HG03280 (cell line): ENCODE measurements around the gene SOHLH1.
"Not testable (repeated sequence)": the region's sequence is repeated elsewhere in the genome, so short reads cannot be mapped to it uniquely, and the experiment has no call there.

Experiments used
- ATAC-seq: cut with Tn5 transposase; IDR thresholded peaks from one replicate; pipeline ENCODE4 v1.9.1; 2021; ENCODE audit warnings: mild to moderate bottlenecking, moderate library complexity; ENCODE audit not compliant: unreplicated experiment

SOHLH1 gene

DNA sequence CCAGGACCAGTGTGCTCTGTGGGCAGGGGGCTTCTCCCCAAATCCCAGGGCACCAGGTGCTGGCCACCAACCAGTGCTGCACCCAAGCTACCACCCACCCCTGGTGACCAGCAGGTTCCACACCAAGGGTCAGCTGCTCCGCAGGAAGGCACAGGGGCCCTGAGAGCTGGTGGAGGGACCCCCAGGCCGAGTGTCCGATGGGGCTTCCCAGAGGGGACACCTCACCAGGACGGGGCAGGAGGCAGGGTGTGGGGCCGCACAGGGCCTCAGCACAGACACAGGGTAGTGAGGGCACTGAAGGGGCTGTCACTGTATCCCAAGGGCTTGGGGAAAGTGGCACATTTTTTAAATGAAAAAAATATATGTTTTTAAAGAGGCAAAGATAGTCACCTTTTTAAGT lies 18.1 kb downstream of the SOHLH1 start:
- no peak for ATAC-seq

- ATAC-seq = no peak
Observed at GRCh38 chr9:135680056-135680455, 19.2 kb downstream of the SOHLH1 start.

DNA sequence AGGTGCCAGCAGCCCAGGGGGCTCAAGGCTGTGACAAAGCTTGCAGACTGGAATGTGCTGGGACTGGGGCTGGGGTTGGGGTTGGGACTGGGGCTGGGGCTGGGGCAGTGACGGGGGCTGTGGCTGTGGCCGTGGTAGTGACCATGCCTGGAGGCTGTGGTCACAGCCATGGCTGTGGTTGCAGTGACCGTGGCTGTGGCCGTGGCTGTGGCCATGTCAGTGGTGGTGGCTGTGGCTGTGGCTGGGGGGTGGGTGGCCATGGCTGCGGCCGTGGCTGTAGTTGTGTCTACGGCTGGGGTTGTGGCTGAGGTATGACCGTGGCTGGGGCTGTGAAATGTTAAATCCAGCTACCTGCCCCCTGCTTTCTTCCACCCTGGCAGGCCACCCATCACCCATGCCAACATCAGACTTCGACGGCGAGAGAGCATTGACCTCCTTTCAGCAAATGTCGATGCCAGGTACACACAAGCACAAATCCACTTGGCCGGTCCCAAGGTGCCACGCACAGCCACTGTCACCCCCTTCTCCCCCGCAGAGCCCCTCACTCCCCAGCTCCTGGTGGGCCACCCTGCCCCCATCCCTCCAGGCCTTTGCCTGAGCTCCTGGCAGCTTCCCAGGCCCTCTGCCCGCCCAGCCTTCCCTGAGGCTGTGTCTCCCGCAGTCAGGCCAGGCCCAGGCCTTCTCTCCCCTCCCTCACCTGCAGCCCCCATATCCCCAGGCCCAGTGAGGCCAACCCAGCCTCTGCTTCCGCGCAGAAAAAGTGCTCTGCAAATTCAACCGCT lies 20.9 kb downstream of the SOHLH1 start:
- ATAC-seq = no peak

DNA sequence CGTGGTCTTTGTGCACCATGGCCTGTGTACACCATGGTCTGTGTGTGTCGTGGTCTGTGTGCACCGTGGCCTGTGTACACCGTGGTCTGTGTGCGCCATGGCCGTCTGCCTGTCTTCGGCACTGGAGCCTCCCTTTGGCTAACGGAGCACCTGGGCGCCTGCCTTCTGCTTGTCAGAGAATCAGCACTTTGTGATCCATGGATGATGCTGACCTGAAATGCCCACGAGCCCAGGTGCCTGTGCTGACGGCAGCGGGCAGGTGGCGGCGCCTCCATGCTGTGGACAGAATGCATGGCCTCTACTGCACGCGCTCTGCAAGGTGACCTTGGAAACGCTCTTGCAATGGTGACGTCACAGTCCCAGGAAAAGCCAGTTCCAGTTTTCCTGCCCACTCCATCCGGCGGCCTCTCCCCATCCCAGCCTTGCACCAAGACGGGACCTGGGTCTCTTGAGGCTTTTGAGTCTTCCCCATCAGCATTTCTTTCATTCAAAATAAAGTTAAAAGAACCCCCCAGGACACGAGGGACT lies 21.6 kb downstream of the SOHLH1 start:
- ATAC-seq = no peak

- ATAC-seq = no peak
Observed at GRCh38 chr9:135676891-135677290, 22.4 kb downstream of the SOHLH1 start.

- no peak for ATAC-seq
Observed at GRCh38 chr9:135674977-135675376, 24.3 kb downstream of the SOHLH1 start.

- ATAC-seq = no peak
Observed at GRCh38 chr9:135673941-135674340, 25.3 kb downstream of the SOHLH1 start.

DNA sequence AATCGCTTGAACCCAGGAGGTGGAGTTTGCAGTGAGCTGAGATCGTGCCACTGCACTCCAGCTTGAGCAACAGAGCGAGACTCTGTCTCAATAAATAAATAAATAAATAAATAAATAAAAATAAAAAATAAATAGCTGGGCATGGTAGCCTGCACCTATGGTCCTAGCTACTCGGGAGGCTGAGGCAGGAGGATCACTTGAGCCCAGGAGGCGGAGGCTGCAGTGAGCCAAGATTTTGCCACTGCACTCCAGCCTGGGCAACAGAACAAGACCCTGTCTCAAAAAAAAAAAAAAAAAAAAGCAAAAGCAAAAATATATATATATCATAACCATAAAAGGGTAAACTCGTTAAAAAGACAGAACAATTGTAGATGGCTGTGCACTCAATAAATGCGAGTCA lies 26.5 kb downstream of the SOHLH1 start:
- ATAC-seq = not testable (repeated sequence)

DNA sequence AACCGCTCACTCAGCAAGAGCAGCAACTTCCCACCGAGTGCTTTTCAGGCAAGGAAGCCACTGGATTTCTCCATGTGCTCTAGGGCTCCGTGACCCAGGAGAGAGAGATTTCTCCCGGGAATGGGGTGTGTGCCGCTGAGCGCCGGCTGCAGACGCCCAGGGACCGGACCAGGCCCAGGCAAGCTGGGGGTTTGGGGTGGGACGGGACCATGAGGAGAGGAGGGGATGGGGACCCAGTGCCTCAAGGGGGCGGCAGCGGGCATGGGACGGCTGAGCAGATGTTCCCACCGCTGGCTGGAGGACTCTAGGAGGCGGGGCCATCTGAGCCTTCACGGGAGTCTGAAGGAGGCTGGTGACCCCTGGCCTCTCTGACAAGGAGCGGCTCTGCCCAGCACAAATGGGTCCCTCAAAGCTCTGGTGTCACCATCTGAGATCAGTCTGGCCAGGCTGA lies 27.7 kb downstream of the SOHLH1 start:
- no peak for ATAC-seq

DNA sequence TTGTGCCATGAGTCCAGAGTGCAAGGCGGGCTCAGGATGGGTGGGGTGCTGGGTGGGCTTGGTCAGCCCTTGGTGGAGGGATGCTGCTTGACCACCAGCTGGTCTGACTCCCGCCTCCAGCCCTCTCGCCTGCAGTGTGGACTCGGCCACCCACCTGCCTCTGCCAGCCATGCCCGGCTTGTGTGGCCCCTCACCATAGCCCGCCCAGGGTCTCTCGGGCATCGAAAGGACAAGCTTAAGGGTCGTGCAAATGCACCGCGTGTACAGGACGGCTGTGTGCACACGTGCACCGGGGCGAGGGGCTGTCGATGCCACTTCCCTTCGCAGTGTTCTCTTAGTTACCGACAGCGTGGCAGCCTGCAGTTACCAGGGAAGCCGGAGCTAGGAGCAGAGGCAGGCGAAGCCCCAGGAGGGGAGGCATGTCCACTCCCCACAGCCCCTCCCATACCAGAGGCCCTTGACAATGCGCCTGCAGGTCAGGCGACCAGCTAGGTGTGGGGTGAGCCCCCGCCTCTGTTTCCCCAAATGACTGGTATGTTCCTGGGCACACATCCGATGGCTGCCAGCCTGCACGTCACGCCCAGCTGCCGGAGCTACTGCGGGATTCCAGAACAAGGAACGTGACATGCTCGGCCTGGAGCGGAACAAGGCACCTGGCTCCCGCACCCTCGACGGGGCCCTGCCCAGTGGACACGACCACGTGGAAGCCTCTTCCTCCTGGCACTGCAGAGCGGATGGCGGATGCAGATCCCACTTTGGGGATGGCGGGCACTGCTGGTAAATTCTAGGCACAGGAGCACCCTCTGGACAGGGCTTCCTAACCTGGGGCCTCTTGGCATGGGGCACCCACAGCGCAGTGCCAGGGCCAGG lies 28.3 kb downstream of the SOHLH1 start:
- ATAC-seq = no peak

DNA sequence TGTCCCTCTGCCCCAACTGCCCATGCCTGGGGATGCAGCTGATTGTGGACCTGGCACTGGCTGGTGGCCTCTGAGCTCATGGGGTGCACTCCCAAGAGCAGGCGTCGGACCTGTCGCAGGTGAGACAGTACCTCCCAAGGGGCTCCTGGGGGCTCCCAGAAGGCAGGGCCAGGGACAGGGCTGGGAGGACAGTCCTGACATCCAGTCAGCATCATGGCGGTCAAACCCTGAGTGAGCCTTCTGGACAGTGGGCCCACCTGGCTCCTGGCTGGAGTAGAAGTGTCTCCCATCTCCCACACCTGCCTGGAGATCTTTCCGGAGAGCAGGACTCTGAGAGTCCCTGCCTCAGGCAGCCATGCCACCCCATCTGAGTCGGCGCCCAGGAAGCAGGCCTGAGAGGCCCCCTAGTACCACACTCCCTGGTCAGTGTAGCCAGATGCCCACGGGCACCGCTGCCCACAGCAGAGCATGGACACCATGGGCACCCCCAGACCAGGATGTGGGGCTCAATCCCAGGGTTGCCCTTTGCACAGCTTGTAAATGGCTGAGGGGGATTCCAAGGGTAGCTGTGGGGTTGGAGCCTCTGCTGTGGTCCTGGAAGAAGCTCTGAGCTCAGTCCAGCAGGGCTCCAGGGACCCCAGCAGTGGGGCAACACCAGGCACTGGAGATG lies 29.5 kb downstream of the SOHLH1 start:
- no peak for ATAC-seq

DNA sequence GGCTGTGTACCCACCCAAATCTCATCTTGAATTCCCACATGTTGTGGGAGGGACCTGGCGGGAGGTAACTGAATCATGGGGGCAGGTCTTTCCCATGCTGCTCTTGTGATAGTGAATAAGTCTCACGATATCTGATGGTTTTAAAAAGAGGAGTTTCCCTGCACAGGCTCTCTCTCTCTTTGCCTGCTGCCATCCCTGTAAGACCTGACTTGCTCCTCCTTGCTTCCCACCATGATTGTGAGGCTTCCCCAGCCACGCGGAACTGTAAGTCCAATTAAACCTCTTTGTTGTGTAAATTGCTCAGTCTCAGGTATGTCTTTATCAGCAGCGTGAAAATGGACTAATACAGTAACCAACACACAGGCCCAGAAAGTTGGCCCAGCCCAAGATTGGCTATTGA lies 30.3 kb downstream of the SOHLH1 start:
- ATAC-seq = not testable (repeated sequence)

DNA sequence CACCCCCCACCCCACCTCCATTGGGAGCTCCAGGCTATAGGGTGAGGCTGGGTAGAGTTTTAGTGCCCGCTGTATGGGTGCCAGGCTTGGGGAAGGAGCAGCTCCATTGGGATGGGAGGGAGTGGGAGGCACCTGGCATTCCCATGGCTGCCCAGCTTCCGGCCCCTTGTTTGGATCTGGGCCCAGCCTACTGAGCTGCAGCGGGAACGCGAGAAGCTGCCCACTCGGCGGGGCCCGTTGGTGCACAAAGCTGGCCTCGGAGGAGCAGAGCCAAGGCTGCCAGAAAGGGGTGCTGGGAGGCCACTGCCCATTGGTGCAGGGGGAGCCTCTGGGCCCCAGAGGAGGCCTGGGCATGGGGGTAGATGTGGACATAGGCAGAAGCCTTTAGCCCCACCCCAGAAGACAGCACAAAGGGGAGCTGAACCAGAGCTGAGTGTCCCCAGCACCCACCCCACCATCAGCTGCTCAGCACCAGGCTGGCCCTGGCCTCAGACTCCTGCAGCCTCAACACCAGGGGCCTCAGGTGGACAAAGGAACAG lies 31.7 kb downstream of the SOHLH1 start:
- ATAC-seq = no peak

DNA sequence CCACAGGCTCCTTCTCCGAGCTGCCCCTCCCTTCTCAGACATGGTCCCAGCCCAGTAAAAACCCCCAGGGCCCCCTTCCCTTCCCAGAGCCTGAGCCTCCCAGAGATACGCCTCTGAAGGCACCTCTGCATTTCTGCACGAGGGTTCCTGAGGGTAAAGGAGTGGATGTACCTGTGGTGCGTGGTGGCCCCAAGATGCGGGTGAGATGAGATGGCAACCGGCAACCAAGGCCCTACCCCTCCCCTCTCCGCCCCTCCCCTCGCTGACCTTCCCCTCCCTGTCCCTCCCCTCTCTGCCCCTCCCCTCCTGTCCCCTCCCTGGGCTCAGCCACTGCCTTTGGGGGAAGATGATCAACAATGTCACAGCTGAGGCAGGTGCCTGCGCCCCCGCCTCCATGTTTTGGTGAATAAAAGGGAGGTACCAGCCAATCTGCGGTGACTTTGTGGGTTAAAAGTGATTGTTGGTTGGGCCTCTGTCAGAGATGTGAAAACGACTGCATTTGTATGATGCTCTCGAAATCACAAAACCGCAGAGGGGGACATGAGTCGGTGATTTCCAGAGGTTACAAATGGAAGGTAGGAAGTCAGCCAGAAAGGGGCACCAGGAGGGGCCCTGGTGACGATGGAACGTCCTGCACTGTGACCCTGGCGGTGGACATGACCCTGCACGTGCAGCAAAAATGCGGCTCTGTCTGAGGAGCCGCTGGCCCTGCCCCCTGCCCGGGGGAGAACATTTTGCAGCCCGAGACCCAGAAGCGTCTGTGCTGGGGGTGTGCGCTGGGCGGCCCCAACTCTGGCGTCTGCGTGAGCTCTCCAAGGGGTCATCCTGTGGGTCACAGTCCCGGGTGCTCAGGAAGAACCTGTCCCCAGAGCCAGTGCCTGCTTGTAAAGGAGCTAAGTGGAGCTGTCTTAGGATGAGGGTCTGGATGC lies 32.5 kb downstream of the SOHLH1 start:
- ATAC-seq = no peak

- no peak for ATAC-seq
Observed at GRCh38 chr9:135665795-135666189, 33.5 kb downstream of the SOHLH1 start.

DNA sequence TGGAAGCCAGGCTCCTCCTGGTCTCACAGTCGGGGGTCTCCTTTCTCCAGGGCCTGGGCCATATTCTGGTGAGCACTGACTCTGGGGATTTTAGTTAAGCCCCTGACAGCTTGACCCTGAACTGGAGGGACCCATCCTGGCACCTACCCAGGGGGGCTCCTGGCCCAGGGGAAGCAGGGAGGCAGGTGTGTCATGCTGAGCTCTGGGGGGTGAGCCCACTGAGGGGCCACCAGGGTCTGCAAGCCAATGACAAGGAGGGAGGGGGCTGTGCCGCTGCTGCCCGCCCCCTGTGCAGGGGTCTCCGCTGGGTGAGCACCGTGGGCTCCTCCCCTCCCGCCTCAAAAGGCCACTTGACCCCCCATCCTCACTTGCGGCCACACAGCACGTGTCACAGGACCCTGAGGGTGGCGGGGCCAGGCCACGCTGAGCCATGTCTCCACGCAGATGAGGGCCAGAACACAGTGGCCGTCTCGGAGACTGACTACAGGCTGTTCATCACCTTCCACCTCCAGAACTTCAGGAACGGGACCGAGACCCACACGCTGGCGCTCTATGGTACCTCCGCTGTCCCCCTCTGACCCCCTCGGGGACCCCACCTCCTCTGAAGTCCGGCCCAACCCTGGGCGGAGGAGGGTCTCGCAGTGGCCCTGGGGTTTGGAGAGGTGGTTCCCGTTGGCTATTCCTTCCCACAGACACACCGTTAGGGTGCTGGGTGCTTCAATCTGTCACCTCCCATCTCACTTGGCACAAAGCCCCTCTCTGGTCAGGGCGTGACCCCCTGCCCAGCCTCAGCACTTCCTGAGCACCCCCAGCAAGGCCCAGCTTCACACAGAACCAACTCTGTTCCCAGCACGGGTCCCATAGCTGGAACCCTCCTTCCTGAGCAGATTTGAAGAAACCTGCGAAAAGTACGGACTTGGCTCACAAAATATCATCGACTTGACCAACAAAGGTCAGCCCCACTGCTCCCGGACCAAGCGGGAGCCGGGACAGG lies 34.2 kb downstream of the SOHLH1 start:
- no peak for ATAC-seq

DNA sequence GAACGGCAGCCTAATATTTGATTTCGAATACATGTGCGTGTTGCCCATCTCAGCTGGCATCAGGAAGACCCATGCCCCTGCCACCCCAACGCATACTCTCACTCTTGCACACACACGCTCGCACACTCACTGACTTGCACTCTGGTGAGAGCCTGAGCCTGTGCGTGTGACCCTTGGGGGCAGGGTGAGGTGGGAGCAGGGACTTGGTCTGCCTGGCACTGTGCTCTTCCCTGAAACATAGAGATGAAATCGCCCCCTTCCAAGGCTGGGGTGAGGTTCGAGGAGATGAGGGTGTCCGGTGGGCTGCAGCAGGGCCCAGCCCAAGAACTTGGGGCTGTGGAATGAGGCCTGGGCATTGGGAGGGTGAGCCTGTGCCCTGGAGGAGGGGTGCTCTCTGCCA lies 35.0 kb downstream of the SOHLH1 start:
- ATAC-seq = no peak

DNA sequence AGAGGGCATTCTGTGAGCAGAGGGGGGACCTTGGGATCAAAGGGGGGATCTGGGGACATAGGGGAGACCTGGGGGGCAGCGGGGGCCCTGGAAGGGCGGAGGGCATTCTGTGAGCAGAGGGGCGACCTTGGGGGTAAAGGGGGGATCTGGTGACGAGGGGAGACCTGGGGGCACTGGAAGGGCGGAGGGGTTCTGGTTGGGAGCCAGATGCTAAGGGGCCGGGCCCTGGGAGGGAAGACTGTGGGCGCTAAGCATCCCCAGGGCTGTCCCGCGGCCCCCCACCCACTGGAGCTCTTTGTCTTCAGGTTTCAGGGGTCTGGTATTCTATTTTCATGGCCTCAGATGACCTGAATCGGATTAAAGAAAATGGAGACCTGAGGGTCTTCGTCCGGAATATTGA lies 35.4 kb downstream of the SOHLH1 start:
- ATAC-seq = no peak

GRCh38 chr9:135663451-135663770 lies 35.9 kb downstream of the SOHLH1 start:
- no peak for ATAC-seq
